Peyer's patch (tissue), 4 donors: Measurements from ENCODE around the gene SRP54.

Source experiments
- CTCF ChIP-seq, 6 experiments: fragments of 450-650 bp in 4 of 6; fragments of 200-600 bp in 2 of 6; sonication (generic) in 1 of 6; IDR thresholded peaks; one replicate each; pipeline ENCODE4 v1.5.1; 2017 to 2019; ENCODE audit warnings: antibody characterized with exemption in 6 of 6, mild to moderate bottlenecking in 3 of 6, moderate library complexity in 1 of 6
- POLR2A ChIP-seq, 2 donors: fragments of 450-650 bp; IDR thresholded peaks; one replicate each; pipeline ENCODE4 v1.5.1; 2017; ENCODE audit warnings: antibody characterized with exemption in 2 of 2, mild to moderate bottlenecking in 2 of 2, moderate library complexity in 2 of 2

GRCh38 chr14:34943506-34943905 lies 39.3 kb upstream of the SRP54 start:
- no peak for TF ChIP-seq CTCF (IDR thresholded peaks at IDR 0.05)
- TF ChIP-seq POLR2A (IDR thresholded peaks at IDR 0.05) = no peak
